D721Med (cell line): Measurements from ENCODE around the gene CDHR2.

ENCODE experiments used
- DNase-seq: peaks from one replicate; pipeline ENCODE4 v3.0.0; 2011; ENCODE audit warnings: low spot score; ENCODE audit not compliant: insufficient read length
- FAIRE-seq: peaks from 2 replicates; lab custom pipeline; 2011; peaks lifted over from hg19 to GRCh38; lab: Jason Lieb, UNC
- TF ChIP-seq, protein P1 (sequence below): IDR thresholded peaks from 2 replicates; pipeline ENCODE4 v1.5.1; 2012; ENCODE audit warnings: mild to moderate bottlenecking, control low read depth; ENCODE audit not compliant: insufficient read depth; ENCODE audit errors: missing control alignments

Gene CDHR2

DNA sequence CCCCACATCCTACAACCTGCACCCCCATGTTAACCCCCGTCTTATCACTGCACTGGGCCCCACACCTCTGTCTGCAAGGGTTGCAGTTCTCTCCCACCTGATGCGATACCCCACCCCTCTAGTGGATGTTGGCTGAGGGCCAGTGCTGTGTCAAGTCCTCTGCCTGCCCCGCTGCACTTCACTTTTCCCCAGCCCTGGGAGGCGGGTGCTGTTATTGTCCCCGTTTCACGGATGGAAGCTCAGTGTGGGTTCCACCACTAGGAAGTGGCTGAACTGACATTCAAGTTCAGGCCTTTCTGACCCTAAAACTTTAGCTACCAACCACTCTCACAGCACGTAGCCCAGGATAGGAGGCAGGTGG lies 77.7 kb downstream of the CDHR2 start:
- DNase-seq (no peak), FAIRE-seq (no peak)
- TF ChIP-seq, protein P1, sequence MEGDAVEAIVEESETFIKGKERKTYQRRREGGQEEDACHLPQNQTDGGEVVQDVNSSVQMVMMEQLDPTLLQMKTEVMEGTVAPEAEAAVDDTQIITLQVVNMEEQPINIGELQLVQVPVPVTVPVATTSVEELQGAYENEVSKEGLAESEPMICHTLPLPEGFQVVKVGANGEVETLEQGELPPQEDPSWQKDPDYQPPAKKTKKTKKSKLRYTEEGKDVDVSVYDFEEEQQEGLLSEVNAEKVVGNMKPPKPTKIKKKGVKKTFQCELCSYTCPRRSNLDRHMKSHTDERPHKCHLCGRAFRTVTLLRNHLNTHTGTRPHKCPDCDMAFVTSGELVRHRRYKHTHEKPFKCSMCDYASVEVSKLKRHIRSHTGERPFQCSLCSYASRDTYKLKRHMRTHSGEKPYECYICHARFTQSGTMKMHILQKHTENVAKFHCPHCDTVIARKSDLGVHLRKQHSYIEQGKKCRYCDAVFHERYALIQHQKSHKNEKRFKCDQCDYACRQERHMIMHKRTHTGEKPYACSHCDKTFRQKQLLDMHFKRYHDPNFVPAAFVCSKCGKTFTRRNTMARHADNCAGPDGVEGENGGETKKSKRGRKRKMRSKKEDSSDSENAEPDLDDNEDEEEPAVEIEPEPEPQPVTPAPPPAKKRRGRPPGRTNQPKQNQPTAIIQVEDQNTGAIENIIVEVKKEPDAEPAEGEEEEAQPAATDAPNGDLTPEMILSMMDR = no peak

DNA sequence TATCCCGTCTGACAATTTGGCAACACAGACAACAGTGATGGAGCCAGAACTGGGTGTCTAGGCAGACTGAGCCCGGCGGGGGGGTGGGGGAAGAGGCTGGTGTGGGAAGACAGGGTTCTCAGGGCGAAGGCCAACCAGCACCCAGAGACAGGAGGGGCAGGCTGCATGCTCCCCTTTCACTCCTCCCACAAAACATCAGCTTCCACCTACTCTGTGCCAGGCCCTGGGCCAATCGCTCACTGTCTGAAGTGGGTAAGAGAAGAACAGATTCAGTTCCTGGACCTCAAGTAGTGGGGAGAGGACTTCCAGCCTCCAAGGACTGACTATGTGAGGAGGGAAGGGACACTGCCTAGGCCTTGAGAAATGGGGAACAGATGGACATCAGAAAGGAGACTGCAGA lies 78.4 kb downstream of the CDHR2 start:
- TF ChIP-seq, protein P1 = no peak
- DNase-seq (no peak), FAIRE-seq (no peak)

DNA sequence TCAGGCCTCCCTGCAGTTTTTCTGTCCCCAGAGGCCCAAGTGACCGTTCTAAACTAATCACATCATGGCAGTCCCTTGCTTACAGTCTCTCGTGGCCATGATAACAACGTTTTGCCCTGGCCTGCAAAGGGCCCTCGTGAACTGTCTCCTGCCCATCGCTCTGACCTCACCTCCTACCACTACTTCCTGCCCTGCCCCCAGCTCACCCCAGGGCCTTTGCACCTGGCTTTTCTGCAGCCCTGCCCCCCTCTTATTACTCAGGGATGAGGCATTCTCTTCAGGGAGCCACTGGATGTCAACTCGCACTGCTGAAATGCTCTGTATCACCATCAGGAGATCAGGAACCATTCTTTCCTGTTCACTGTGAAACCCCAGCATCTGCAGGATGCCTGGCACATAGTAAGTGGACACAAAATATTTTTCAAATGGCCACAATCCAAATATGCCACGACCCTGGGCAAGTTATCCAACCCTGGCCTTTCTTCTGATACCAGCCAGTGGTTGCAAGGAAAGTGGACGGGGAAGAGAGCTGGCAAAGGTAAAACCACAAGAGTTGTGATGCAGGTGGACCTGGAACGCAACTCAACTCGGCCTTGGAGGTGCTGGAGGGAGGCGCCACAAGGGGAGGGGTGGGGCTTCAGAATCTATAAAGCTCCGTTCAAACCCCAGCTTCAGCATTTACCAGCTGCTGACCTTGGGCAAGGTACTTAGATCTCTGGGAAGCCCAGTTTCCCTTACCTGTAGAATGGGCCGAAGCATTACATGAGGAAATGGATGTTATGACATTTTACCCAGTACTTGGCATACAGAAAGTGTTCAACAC lies 79.5 kb downstream of the CDHR2 start:
- TF ChIP-seq, protein P1 = no peak
- FAIRE-seq (no peak), DNase-seq (no peak)

- TF ChIP-seq, protein P1 = no peak
- no peak for FAIRE-seq
- DNase-seq = no peak
These were observed 80.2 kb downstream of the CDHR2 start for GRCh38 chr5:176629317-176629852.

- peak; percentile 89 for DNase-seq
- TF ChIP-seq, protein P1 = peak; percentile 2
- no peak for FAIRE-seq
These were observed 80.9 kb downstream of the CDHR2 start, which contains the start of the genes EIF4E1B and SNCB for GRCh38 chr5:176629853-176630680. Gene EIF4E1B (plus strand): TSS chr5:176630675. CDS start chr5:176642788, 12,113 bp downstream. Gene SNCB (minus strand): TSS chr5:176630534. CDS start chr5:176629654, 880 bp downstream.

- TF ChIP-seq, protein P1 = no peak
- no peak for FAIRE-seq
- DNase-seq = no peak
These were observed 81.6 kb downstream of the CDHR2 start for GRCh38 chr5:176630681-176631222.
